H9 (cell line): ENCODE data around the gene FSTL4. TPM values are rescaled to one million over a fixed set of nuclear protein-coding genes. Genes with fewer than 3 reads are reported as not detected.

Experiments
- DNase-seq: peaks from one replicate; pipeline ENCODE4 v3.0.0-alpha.2; 2017
- H2AFZ ChIP-seq: one replicate; pipeline ENCODE4 v1.6.1; 2013; ENCODE audit warnings: mild to moderate bottlenecking, low read length, control low read depth, moderate library complexity
- H2AK5ac ChIP-seq: 2 replicates; pipeline ENCODE4 v1.6.1; 2013; ENCODE audit warnings: low read length, control low read depth, mixed read lengths; ENCODE audit not compliant: insufficient read length
- H2BK120ac ChIP-seq: one replicate; pipeline ENCODE4 v1.6.1; 2013; ENCODE audit warnings: low read depth, mild to moderate bottlenecking, low read length, control low read depth, inconsistent platforms; ENCODE audit not compliant: poor library complexity, severe bottlenecking
- H2BK12ac ChIP-seq: 2 replicates; pipeline ENCODE4 v1.6.1; 2013; ENCODE audit warnings: low read length, control low read depth, mixed read lengths, low read depth; ENCODE audit not compliant: insufficient read length
- H2BK15ac ChIP-seq: 2 replicates; pipeline ENCODE4 v1.6.1; 2013; ENCODE audit warnings: low read depth, low read length, control low read depth
- H2BK20ac ChIP-seq: one replicate; pipeline ENCODE4 v1.6.1; 2013; ENCODE audit warnings: low read depth, mild to moderate bottlenecking, low read length, control low read depth, inconsistent platforms; ENCODE audit not compliant: poor library complexity, severe bottlenecking
- H2BK5ac ChIP-seq: 2 replicates; pipeline ENCODE4 v1.6.1; 2013; ENCODE audit warnings: low read length, control low read depth, mixed read lengths; ENCODE audit not compliant: insufficient read length
- H3K14ac ChIP-seq: 2 replicates; pipeline ENCODE4 v1.6.1; 2013; ENCODE audit warnings: low read length, control low read depth; ENCODE audit not compliant: insufficient read depth
- H3K18ac ChIP-seq: 2 replicates; pipeline ENCODE4 v1.6.1; 2013; ENCODE audit warnings: low read depth, mild to moderate bottlenecking, mixed read lengths, low read length, control low read depth; ENCODE audit not compliant: insufficient read length
- H3K23ac ChIP-seq: 2 replicates; pipeline ENCODE4 v1.6.1; 2013; ENCODE audit warnings: low read length, control low read depth, mixed read lengths, low read depth; ENCODE audit not compliant: insufficient read length
- H3K23me2 ChIP-seq: 2 replicates; pipeline ENCODE4 v1.6.1; 2013; ENCODE audit warnings: low read depth, mild to moderate bottlenecking, mixed read lengths, low read length, control low read depth; ENCODE audit not compliant: insufficient read length, poor library complexity, severe bottlenecking
- H3K27ac ChIP-seq: 2 replicates; pipeline ENCODE4 v1.5.1; 2013; ENCODE audit warnings: low read length, control low read depth, mixed read lengths, low read depth; ENCODE audit not compliant: insufficient read length
- H3K27me3 ChIP-seq: 2 replicates; pipeline ENCODE4 v1.6.1; 2013; ENCODE audit warnings: low read length, control low read depth, inconsistent platforms; ENCODE audit not compliant: insufficient read depth
- H3K4ac ChIP-seq: 2 replicates; pipeline ENCODE4 v1.6.1; 2013; ENCODE audit warnings: low read depth, mild to moderate bottlenecking, control low read depth, inconsistent platforms, low read length, moderate library complexity
- H3K4me1 ChIP-seq: 2 replicates; pipeline ENCODE4 v1.6.1; 2013; ENCODE audit warnings: low read length, control low read depth, inconsistent platforms; ENCODE audit not compliant: insufficient read depth
- H3K4me2 ChIP-seq: 2 replicates; pipeline ENCODE4 v1.6.1; 2013; ENCODE audit warnings: low read length, control low read depth, mixed read lengths; ENCODE audit not compliant: insufficient read length, insufficient read depth
- H3K56ac ChIP-seq: 2 replicates; pipeline ENCODE4 v1.6.1; 2013; ENCODE audit warnings: low read depth, mild to moderate bottlenecking, mixed read lengths, low read length, control low read depth; ENCODE audit not compliant: insufficient read length
- H3K79me1 ChIP-seq: 2 replicates; pipeline ENCODE4 v1.6.1; 2013; ENCODE audit warnings: low read depth, mild to moderate bottlenecking, moderate library complexity, low read length, control low read depth, inconsistent platforms; ENCODE audit not compliant: insufficient read depth, poor library complexity, severe bottlenecking
- H3K79me2 ChIP-seq: 2 replicates; pipeline ENCODE4 v1.6.1; 2013; ENCODE audit warnings: low read length, control low read depth, inconsistent platforms; ENCODE audit not compliant: insufficient read depth
- H3K9ac ChIP-seq: 2 replicates; pipeline ENCODE4 v1.6.1; 2013; ENCODE audit warnings: low read length, control low read depth, mixed read lengths; ENCODE audit not compliant: insufficient read length; ENCODE audit errors: extremely low read depth
- H3K9me3 ChIP-seq: one replicate; pipeline ENCODE4 v1.6.1; 2013; ENCODE audit warnings: low read depth, low read length, inconsistent platforms; ENCODE audit not compliant: control insufficient read depth
- H3T11ph ChIP-seq: one replicate; pipeline ENCODE4 v1.6.1; 2013; ENCODE audit warnings: mild to moderate bottlenecking, low read length, control low read depth, inconsistent platforms
- H4K20me1 ChIP-seq: one replicate; pipeline ENCODE4 v1.6.1; 2013; ENCODE audit not compliant: control insufficient read depth, insufficient read length, insufficient read depth
- H4K5ac ChIP-seq: 2 replicates; pipeline ENCODE4 v1.6.1; 2013; ENCODE audit warnings: low read depth, mild to moderate bottlenecking, mixed read lengths, low read length, control low read depth; ENCODE audit not compliant: insufficient read length
- H4K8ac ChIP-seq: replicated peaks from 2 replicates; pipeline ENCODE4 v1.6.1; 2013; ENCODE audit warnings: low read length, control low read depth, mixed read lengths, low read depth; ENCODE audit not compliant: insufficient read length
- H4K91ac ChIP-seq: 2 replicates; pipeline ENCODE4 v1.6.1; 2013; ENCODE audit warnings: low read depth, mild to moderate bottlenecking, moderate library complexity, mixed read lengths, low read length, control low read depth; ENCODE audit not compliant: insufficient read length
- H3K27ac Mint-ChIP-seq, 3 experiments: 2 replicates in 2 of 3; 3 replicates in 1 of 3; pipeline ENCODE4 v1.8.0; 2020 to 2021; ENCODE audit warnings: mixed read lengths in 3 of 3, mild to moderate bottlenecking in 1 of 3, moderate library complexity in 1 of 3
- H3K27me3 Mint-ChIP-seq: 2 replicates; pipeline ENCODE4 v1.8.0; 2021; ENCODE audit warnings: low read depth, mild to moderate bottlenecking, moderate library complexity, mixed read lengths
- H3K36me3 Mint-ChIP-seq, 3 experiments: 2 replicates in 2 of 3; 3 replicates in 1 of 3; pipeline ENCODE4 v1.8.0; 2020 to 2021; ENCODE audit warnings: low read depth in 3 of 3, mixed read lengths in 3 of 3; ENCODE audit not compliant: insufficient read depth in 1 of 3
- H3K4me1 Mint-ChIP-seq, 2 experiments: 2 replicates each; pipeline ENCODE4 v1.8.0; 2020; ENCODE audit warnings: mixed read lengths in 2 of 2
- H3K4me3 Mint-ChIP-seq, 2 experiments: 2 replicates in 1 of 2; 3 replicates in 1 of 2; pipeline ENCODE4 v1.8.0; 2020 to 2021; ENCODE audit warnings: mild to moderate bottlenecking in 2 of 2, mixed read lengths in 2 of 2, moderate library complexity in 1 of 2
- H3K9me3 Mint-ChIP-seq, 2 experiments: 2 replicates in 1 of 2; 3 replicates in 1 of 2; pipeline ENCODE4 v1.8.0; 2020; ENCODE audit warnings: mild to moderate bottlenecking in 2 of 2, mixed read lengths in 2 of 2, moderate library complexity in 1 of 2
- WGBS: extraction: QIAGEN DNeasy Blood & Tissue Kit; methylation state at CpG from one replicate; pipeline ENCODE4 v1.1.7; 2013; ENCODE audit warnings: missing lambda C conversion rate, low lambda C conversion rate, mixed read lengths; ENCODE audit not compliant: insufficient read length; ENCODE audit errors: extremely low coverage; 5-methylcytosine and 5-hydroxymethylcytosine counted together
- total RNA-seq: library from RNA; stranded (reverse); gene quantifications from 2 replicates; pipeline ENCODE4 v1.2.1, GENCODE V29; 2021
- TF ChIP-seq, protein P1 (sequence below): fragments of 200-600 bp; sonication (generic); conservative IDR thresholded peaks from 3 replicates; pipeline ENCODE4 v1.8.0; 2021; ENCODE audit warnings: antibody characterized with exemption, mild to moderate bottlenecking

The FSTL4 gene
- total RNA-seq, 1 experiment from 2014 or later = 5.7 TPM

DNA sequence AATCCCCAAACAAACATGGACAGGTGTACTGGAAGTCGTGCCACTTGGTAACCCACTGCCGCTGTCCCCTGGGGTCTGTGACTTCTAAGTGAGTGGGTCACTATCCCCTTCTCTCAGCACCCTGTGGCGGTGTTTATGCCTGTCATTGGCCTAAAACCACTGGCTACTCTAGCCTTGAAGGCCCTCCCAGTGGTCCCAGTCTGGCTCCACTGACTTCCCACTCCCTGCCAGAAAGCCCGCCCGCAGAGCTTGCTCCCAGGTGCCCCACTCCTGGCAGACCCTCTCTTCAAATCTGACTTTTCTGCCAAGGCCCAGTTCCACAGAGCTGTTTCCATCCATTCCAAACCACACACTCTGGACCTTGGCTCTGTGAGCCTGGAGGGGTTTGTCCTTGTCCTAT, 286.0 kb downstream of the FSTL4 start:
- Histone ChIP-seq H4K91ac (no peak overlapping the region), H4K20me1 (no peaks in the 10 kb centered on the region), H3K9ac (no peak overlapping the region), H3K56ac (no peak overlapping the region), H2BK20ac (no peak overlapping the region), H3K27ac (no peak overlapping the region), H2AK5ac (no peak overlapping the region), H2BK5ac (no peak overlapping the region), H2BK15ac (no peak overlapping the region), H3K79me2 (no peaks in the 10 kb centered on the region), H2AFZ (no peak overlapping the region), H3K27me3 (no peaks in the 10 kb centered on the region; the same call in 1 of the 2 replicates), H3K23me2 (no peaks in the 10 kb centered on the region), H3K4ac (no peak overlapping the region), H3K4me1 (peaks cover 14% of the 10 kb centered on the region; the same call in 1 of the 2 replicates), H2BK12ac (no peak overlapping the region), H3K79me1 (no peaks in the 10 kb centered on the region), H3K4me2 (no peak overlapping the region), H3K9me3 (no peaks in the 10 kb centered on the region), H4K8ac (no peak overlapping the region), H3K23ac (no peak overlapping the region), H3K18ac (no peak overlapping the region), H3T11ph (no peak overlapping the region), H4K5ac (no peak overlapping the region), H2BK120ac (no peak overlapping the region), H3K14ac (no peak overlapping the region)
- DNase-seq = no peak
- Mint-ChIP-seq H3K4me3 (no peak overlapping the region), H3K27ac (no peak overlapping the region), H3K9me3 (no peaks in the 10 kb centered on the region), H3K27me3 (peaks cover 15% of the 10 kb centered on the region), H3K4me1 (peaks cover 56 to 64% of the 10 kb centered on the region in 2 experiments), H3K36me3 (no peaks in the 10 kb centered on the region)
- TF ChIP-seq, protein P1, sequence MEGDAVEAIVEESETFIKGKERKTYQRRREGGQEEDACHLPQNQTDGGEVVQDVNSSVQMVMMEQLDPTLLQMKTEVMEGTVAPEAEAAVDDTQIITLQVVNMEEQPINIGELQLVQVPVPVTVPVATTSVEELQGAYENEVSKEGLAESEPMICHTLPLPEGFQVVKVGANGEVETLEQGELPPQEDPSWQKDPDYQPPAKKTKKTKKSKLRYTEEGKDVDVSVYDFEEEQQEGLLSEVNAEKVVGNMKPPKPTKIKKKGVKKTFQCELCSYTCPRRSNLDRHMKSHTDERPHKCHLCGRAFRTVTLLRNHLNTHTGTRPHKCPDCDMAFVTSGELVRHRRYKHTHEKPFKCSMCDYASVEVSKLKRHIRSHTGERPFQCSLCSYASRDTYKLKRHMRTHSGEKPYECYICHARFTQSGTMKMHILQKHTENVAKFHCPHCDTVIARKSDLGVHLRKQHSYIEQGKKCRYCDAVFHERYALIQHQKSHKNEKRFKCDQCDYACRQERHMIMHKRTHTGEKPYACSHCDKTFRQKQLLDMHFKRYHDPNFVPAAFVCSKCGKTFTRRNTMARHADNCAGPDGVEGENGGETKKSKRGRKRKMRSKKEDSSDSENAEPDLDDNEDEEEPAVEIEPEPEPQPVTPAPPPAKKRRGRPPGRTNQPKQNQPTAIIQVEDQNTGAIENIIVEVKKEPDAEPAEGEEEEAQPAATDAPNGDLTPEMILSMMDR = no peak
- no CpG with 5 or more reads among the region's 5 CpGs for WGBS
